GM12878 (cell line): ENCODE measurements around the gene ANKRD7.

Experiments
- ATF3 ChIP-seq: IDR thresholded peaks from 2 replicates; pipeline ENCODE4 v1.6.1; 2011; ENCODE audit warnings: low read depth, mild to moderate bottlenecking, low read length, moderate library complexity, borderline replicate concordance; ENCODE audit errors: extremely low read depth
- GABPA ChIP-seq: IDR thresholded peaks from 2 replicates; pipeline ENCODE4 v1.6.1; 2014; ENCODE audit warnings: antibody characterized with exemption, low read depth, mild to moderate bottlenecking, inconsistent platforms
- RBBP5 ChIP-seq: fragments of 200-600 bp; sonication (generic); conservative IDR thresholded peaks from 2 replicates; pipeline ENCODE4 v1.6.1; 2016
- TF ChIP-seq, protein P1 (sequence below), 3 experiments: IDR thresholded peaks in 2 of 3; conservative IDR thresholded peaks in 1 of 3; 2 replicates each; pipeline ENCODE4 v1.5.1; 2011; ENCODE audit warnings: low read depth in 3 of 3, low read length in 3 of 3, mild to moderate bottlenecking in 3 of 3, control low read depth in 2 of 3, moderate library complexity in 2 of 3, inconsistent platforms in 1 of 3, mixed read lengths in 1 of 3; ENCODE audit not compliant: control insufficient read depth in 2 of 3, insufficient read depth in 1 of 3; ENCODE audit errors: extremely low read depth in 1 of 3
- TF ChIP-seq, protein P2 (sequence below): fragments of 450-650 bp; IDR thresholded peaks from 2 replicates; pipeline ENCODE4 v1.6.1; 2017; ENCODE audit warnings: mild to moderate bottlenecking

- TF ChIP-seq, protein P1, sequence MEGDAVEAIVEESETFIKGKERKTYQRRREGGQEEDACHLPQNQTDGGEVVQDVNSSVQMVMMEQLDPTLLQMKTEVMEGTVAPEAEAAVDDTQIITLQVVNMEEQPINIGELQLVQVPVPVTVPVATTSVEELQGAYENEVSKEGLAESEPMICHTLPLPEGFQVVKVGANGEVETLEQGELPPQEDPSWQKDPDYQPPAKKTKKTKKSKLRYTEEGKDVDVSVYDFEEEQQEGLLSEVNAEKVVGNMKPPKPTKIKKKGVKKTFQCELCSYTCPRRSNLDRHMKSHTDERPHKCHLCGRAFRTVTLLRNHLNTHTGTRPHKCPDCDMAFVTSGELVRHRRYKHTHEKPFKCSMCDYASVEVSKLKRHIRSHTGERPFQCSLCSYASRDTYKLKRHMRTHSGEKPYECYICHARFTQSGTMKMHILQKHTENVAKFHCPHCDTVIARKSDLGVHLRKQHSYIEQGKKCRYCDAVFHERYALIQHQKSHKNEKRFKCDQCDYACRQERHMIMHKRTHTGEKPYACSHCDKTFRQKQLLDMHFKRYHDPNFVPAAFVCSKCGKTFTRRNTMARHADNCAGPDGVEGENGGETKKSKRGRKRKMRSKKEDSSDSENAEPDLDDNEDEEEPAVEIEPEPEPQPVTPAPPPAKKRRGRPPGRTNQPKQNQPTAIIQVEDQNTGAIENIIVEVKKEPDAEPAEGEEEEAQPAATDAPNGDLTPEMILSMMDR (IDR thresholded peaks at IDR 0.05 in 2 of 3, conservative IDR thresholded peaks at IDR 0.05 in 1 of 3; ENCODE audit: control insufficient read depth in 2 of 3, extremely low read depth in 1 of 3, insufficient read depth in 1 of 3, low read depth in 3 of 3, low read length in 3 of 3): no peak
- TF ChIP-seq, protein P2, sequence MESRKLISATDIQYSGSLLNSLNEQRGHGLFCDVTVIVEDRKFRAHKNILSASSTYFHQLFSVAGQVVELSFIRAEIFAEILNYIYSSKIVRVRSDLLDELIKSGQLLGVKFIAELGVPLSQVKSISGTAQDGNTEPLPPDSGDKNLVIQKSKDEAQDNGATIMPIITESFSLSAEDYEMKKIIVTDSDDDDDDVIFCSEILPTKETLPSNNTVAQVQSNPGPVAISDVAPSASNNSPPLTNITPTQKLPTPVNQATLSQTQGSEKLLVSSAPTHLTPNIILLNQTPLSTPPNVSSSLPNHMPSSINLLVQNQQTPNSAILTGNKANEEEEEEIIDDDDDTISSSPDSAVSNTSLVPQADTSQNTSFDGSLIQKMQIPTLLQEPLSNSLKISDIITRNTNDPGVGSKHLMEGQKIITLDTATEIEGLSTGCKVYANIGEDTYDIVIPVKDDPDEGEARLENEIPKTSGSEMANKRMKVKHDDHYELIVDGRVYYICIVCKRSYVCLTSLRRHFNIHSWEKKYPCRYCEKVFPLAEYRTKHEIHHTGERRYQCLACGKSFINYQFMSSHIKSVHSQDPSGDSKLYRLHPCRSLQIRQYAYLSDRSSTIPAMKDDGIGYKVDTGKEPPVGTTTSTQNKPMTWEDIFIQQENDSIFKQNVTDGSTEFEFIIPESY: no peak
- TF ChIP-seq GABPA: no peak
- TF ChIP-seq ATF3: no peak
- no peak for TF ChIP-seq RBBP5
Measured at GRCh38 chr7:118218413-118219156, 5.9 kb upstream of the ANKRD7 start.
